Measurements from ENCODE around the gene LAG3.

The LAG3 gene

DNA sequence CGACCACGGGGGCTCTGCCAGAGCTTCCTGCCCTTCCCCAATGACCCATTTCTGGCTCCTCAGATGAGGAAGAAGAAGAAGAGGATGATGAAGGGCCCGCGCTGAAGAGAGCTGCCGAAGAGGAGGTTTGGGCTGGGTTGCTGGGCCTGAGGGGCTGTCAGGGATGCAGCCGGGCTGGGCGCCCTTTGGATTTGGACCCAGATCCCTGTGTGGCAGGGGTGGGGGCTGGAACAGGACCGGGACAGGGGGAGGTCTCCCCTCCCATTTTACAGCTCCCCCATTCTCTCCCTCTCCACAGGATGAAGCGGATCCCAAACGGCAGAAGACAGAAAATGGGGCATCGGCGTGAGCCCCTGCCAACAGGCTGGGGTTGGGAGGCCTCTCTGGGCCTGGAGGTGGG, 2.2 kb upstream of the LAG3 start:
- Histone ChIP-seq H2AK5ac (ENCODE audit: low read length, severe bottlenecking) (no peak overlapping the region), H3K36me3 (ENCODE audit: control insufficient read depth in 1 of 2, insufficient read depth in 2 of 2, low read depth in 1 of 2, low read length in 2 of 2) (peaks cover 18 to 43% of the 10 kb centered on the region in 2 experiments), H3K4me3 (ENCODE audit: insufficient read depth in 1 of 2, low read depth in 1 of 2, low read length in 2 of 2) (no peak overlapping the region), H3K4me1 (ENCODE audit: control insufficient read depth, insufficient read depth, low read depth, low read length) (peaks cover 38% of the 10 kb centered on the region), H4K91ac (ENCODE audit: low read length) (no peak overlapping the region), H3K27ac (ENCODE audit: low read length, poor library complexity, severe bottlenecking) (no peak overlapping the region), H2BK12ac (ENCODE audit: low read length in 2 of 2) (no peak overlapping the region), H3K4ac (ENCODE audit: low read depth in 1 of 2, low read length in 2 of 2) (no peak overlapping the region), H3K27me3 (ENCODE audit: control insufficient read depth in 1 of 2, insufficient read depth in 1 of 2, low read length in 2 of 2) (peaks cover 19 to 21% of the 10 kb centered on the region in 2 experiments), H3K9me3 (ENCODE audit: control insufficient read depth, low read length) (no peaks in the 10 kb centered on the region), H3K9ac (ENCODE audit: low read length) (no peak overlapping the region), H3K23ac (ENCODE audit: low read length in 2 of 2) (no peak overlapping the region), H3K18ac (ENCODE audit: low read depth in 1 of 2, low read length in 2 of 2) (no peak overlapping the region), H2AFZ (ENCODE audit: low read depth, low read length) (no peak overlapping the region), H3K79me1 (replicated peaks; ENCODE audit: low read length, poor library complexity, severe bottlenecking) (peaks cover 6% of the 10 kb centered on the region), H3K4me2 (ENCODE audit: low read length, poor library complexity, severe bottlenecking) (no peak overlapping the region), H2BK120ac (ENCODE audit: low read depth, low read length) (no peak overlapping the region), H2BK5ac (ENCODE audit: low read depth, low read length, poor library complexity, severe bottlenecking) (no peak overlapping the region), H4K8ac (ENCODE audit: low read length) (no peak overlapping the region), H3K14ac (ENCODE audit: low read length in 2 of 2) (no peak overlapping the region), H2BK15ac (ENCODE audit: low read depth, poor library complexity, severe bottlenecking) (no peak overlapping the region)
- no peak for DNase-seq
- 90% methylated on average over 3 of the region's 12 CpGs for WGBS

DNA sequence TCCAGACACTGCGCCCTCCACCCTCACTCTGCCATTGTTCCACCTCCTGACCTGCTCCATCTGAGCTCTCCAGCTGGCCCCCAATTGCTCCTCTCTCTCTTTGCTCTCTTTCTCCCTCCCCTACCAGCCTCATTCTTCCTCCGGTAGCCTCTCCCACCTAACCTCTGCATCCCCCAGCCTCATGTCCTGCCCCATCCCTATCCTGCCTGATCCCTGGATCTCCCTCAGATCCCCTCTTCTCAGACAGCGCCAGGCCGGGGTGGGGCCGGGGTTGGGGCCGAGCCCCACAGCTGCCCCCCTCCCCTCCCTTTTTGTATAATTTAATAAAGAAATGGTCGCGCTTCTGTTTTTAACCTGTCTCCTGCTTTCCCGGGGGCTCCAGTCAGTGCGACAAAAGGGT, 1.7 kb upstream of the LAG3 start:
- no peak overlapping the region for H4K8ac ChIP-seq (ENCODE audit: low read length)
- H2AK5ac ChIP-seq (ENCODE audit: low read length, severe bottlenecking): no peak overlapping the region
- no peak overlapping the region for H2AFZ ChIP-seq (ENCODE audit: low read depth, low read length)
- H2BK15ac ChIP-seq (ENCODE audit: low read depth, poor library complexity, severe bottlenecking): no peak overlapping the region
- no peak overlapping the region for H2BK120ac ChIP-seq (ENCODE audit: low read depth, low read length)
- no peak overlapping the region for H3K23ac ChIP-seq (ENCODE audit: low read length in 2 of 2)
- H2BK5ac ChIP-seq (ENCODE audit: low read depth, low read length, poor library complexity, severe bottlenecking): no peak overlapping the region
- no peak overlapping the region for H3K4me3 ChIP-seq (ENCODE audit: insufficient read depth in 1 of 2, low read depth in 1 of 2, low read length in 2 of 2)
- H3K14ac ChIP-seq (ENCODE audit: low read length in 2 of 2): no peak overlapping the region
- H3K18ac ChIP-seq (ENCODE audit: low read depth in 1 of 2, low read length in 2 of 2): no peak overlapping the region
- no peak overlapping the region for H4K91ac ChIP-seq (ENCODE audit: low read length)
- H3K4me2 ChIP-seq (ENCODE audit: low read length, poor library complexity, severe bottlenecking): no peak overlapping the region
- H3K36me3 ChIP-seq (ENCODE audit: control insufficient read depth in 1 of 2, insufficient read depth in 2 of 2, low read depth in 1 of 2, low read length in 2 of 2): peaks cover 18 to 47% of the 10 kb centered on the region in 2 experiments
- H3K9me3 ChIP-seq (ENCODE audit: control insufficient read depth, low read length): no peaks in the 10 kb centered on the region
- peaks cover 36% of the 10 kb centered on the region for H3K4me1 ChIP-seq (ENCODE audit: control insufficient read depth, insufficient read depth, low read depth, low read length)
- H3K27ac ChIP-seq (ENCODE audit: low read length, poor library complexity, severe bottlenecking): no peak overlapping the region
- peak overlapping the region; percentile 23 for H3K9ac ChIP-seq (ENCODE audit: low read length)
- H3K27me3 ChIP-seq (ENCODE audit: control insufficient read depth in 1 of 2, insufficient read depth in 1 of 2, low read length in 2 of 2): peaks cover 21 to 23% of the 10 kb centered on the region in 2 experiments
- no peak for DNase-seq
- peaks cover 6% of the 10 kb centered on the region for H3K79me1 ChIP-seq (replicated peaks; ENCODE audit: low read length, poor library complexity, severe bottlenecking)
- no peak overlapping the region for H2BK12ac ChIP-seq (ENCODE audit: low read length in 2 of 2)
- WGBS: 94% methylated on average over 6 of the region's 10 CpGs
- H3K4ac ChIP-seq (ENCODE audit: low read depth in 1 of 2, low read length in 2 of 2): no peak overlapping the region

DNA sequence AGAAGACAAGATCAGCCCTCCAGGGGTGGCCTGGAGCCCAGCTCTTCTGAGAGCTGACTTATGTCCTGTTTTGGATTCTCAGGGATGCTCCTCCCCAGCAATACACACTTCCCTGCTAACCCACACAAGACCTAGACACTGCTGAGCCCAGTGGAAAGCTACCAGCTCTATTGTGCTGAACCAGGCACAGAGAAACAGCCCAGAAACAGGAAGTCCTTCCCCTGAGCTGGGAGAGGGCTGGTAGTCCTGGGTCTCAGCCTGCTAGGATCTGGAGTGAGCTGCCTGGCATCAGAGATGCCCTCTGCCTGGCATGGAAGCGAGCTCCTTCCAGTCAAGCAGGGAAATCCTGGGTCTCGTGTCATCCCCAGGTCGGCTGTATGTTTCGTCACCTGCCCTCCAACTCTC, 1.2 kb upstream of the LAG3 start:
- Histone ChIP-seq H2BK15ac (ENCODE audit: low read depth, poor library complexity, severe bottlenecking) (no peak overlapping the region), H3K4me3 (ENCODE audit: insufficient read depth in 1 of 2, low read depth in 1 of 2, low read length in 2 of 2) (no peak overlapping the region), H3K14ac (ENCODE audit: low read length in 2 of 2) (no peak overlapping the region), H3K9me3 (ENCODE audit: control insufficient read depth, low read length) (no peaks in the 10 kb centered on the region), H3K4me2 (ENCODE audit: low read length, poor library complexity, severe bottlenecking) (no peak overlapping the region), H4K91ac (ENCODE audit: low read length) (no peak overlapping the region), H3K4me1 (ENCODE audit: control insufficient read depth, insufficient read depth, low read depth, low read length) (peaks cover 33% of the 10 kb centered on the region), H2BK5ac (ENCODE audit: low read depth, low read length, poor library complexity, severe bottlenecking) (no peak overlapping the region), H3K36me3 (ENCODE audit: control insufficient read depth in 1 of 2, insufficient read depth in 2 of 2, low read depth in 1 of 2, low read length in 2 of 2) (peaks cover 18 to 47% of the 10 kb centered on the region in 2 experiments), H3K27me3 (ENCODE audit: control insufficient read depth in 1 of 2, insufficient read depth in 1 of 2, low read length in 2 of 2) (peaks cover 21 to 23% of the 10 kb centered on the region in 2 experiments), H2AFZ (ENCODE audit: low read depth, low read length) (no peak overlapping the region), H3K9ac (ENCODE audit: low read length) (peak overlapping the region; percentile 23), H2BK12ac (ENCODE audit: low read length in 2 of 2) (no peak overlapping the region), H3K23ac (ENCODE audit: low read length in 2 of 2) (no peak overlapping the region), H2BK120ac (ENCODE audit: low read depth, low read length) (no peak overlapping the region), H3K79me1 (replicated peaks; ENCODE audit: low read length, poor library complexity, severe bottlenecking) (peaks cover 6% of the 10 kb centered on the region), H3K18ac (ENCODE audit: low read depth in 1 of 2, low read length in 2 of 2) (no peak overlapping the region), H3K27ac (ENCODE audit: low read length, poor library complexity, severe bottlenecking) (no peak overlapping the region), H3K4ac (ENCODE audit: low read depth in 1 of 2, low read length in 2 of 2) (no peak overlapping the region), H2AK5ac (ENCODE audit: low read length, severe bottlenecking) (no peak overlapping the region), H4K8ac (ENCODE audit: low read length) (no peak overlapping the region)
- DNase-seq: peak; percentile 20
- WGBS: 96% methylated on average over 4 of the region's 4 CpGs

DNA sequence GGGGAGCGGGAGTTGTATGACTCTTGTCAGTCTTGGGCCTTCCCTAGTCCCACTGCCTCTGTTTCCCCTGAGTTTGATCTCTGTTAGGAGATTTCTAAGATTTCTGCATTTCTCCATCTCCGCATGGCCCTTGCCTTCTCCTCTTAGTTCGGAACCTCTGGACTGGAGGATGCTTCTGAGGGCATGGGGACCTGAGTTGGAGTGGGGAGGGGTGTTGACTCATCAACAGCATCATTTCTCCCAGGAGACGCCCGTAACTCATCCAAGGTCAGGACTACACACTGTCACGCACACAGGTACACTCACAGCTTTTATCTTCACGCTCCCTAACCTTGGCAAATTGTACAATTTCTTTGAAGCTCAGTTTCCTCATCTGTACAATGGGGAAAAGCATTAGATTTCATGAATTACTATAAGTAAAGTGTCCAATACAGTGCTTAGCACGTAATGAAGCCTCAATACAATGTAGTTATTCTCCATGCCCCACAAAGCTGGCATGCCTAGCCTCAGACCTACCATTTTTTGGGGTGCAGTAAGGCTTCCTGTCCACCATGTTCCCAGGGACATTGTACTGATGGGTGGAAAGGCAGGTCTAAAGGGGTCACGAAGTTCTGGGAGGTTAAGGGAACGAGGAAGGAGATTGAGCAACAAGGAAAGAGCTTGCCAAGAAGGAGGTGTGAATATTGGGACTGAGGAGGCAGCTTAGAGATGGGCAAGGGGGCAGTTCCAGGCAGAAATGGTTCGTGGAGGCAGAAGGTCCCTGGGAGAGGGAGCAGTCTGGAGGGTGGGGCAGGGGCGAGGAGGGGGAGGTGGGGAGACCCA, 600 bp upstream of the LAG3 start:
- H4K91ac ChIP-seq (ENCODE audit: low read length): no peak overlapping the region
- no peak overlapping the region for H3K18ac ChIP-seq (ENCODE audit: low read depth in 1 of 2, low read length in 2 of 2)
- H3K9ac ChIP-seq (ENCODE audit: low read length): peak overlapping the region; percentile 23
- 64% methylated on average over 9 of the region's 12 CpGs for WGBS
- H3K14ac ChIP-seq (ENCODE audit: low read length in 2 of 2): no peak overlapping the region
- no peak overlapping the region for H2BK5ac ChIP-seq (ENCODE audit: low read depth, low read length, poor library complexity, severe bottlenecking)
- no peak overlapping the region for H3K4me3 ChIP-seq (ENCODE audit: insufficient read depth in 1 of 2, low read depth in 1 of 2, low read length in 2 of 2)
- H3K79me1 ChIP-seq (replicated peaks; ENCODE audit: low read length, poor library complexity, severe bottlenecking): peaks cover 6% of the 10 kb centered on the region
- H2BK15ac ChIP-seq (ENCODE audit: low read depth, poor library complexity, severe bottlenecking): no peak overlapping the region
- H3K27ac ChIP-seq (ENCODE audit: low read length, poor library complexity, severe bottlenecking): no peak overlapping the region
- no peak overlapping the region for H3K4ac ChIP-seq (ENCODE audit: low read depth in 1 of 2, low read length in 2 of 2)
- H3K9me3 ChIP-seq (ENCODE audit: control insufficient read depth, low read length): no peaks in the 10 kb centered on the region
- no peak overlapping the region for H2BK120ac ChIP-seq (ENCODE audit: low read depth, low read length)
- no peak overlapping the region for H2AK5ac ChIP-seq (ENCODE audit: low read length, severe bottlenecking)
- no peak overlapping the region for H2BK12ac ChIP-seq (ENCODE audit: low read length in 2 of 2)
- peaks cover 18 to 47% of the 10 kb centered on the region in 2 experiments for H3K36me3 ChIP-seq (ENCODE audit: control insufficient read depth in 1 of 2, insufficient read depth in 2 of 2, low read depth in 1 of 2, low read length in 2 of 2)
- H3K4me1 ChIP-seq (ENCODE audit: control insufficient read depth, insufficient read depth, low read depth, low read length): peaks cover 33% of the 10 kb centered on the region
- H3K23ac ChIP-seq (ENCODE audit: low read length in 2 of 2): no peak overlapping the region
- peaks cover 21 to 23% of the 10 kb centered on the region in 2 experiments for H3K27me3 ChIP-seq (ENCODE audit: control insufficient read depth in 1 of 2, insufficient read depth in 1 of 2, low read length in 2 of 2)
- H3K4me2 ChIP-seq (ENCODE audit: low read length, poor library complexity, severe bottlenecking): no peak overlapping the region
- no peak overlapping the region for H4K8ac ChIP-seq (ENCODE audit: low read length)
- DNase-seq: no peak
- no peak overlapping the region for H2AFZ ChIP-seq (ENCODE audit: low read depth, low read length)
